GM21737 (cell line): Measurements from ENCODE around the gene RBKS.
"Not testable (repeated sequence)": the region's sequence is repeated elsewhere in the genome, so short reads cannot be mapped to it uniquely, and the experiment has no call there.

Experiments
- ATAC-seq: cut with Tn5 transposase; IDR thresholded peaks from one replicate; pipeline ENCODE4 v1.9.1; 2021; ENCODE audit warnings: mild to moderate bottlenecking, moderate library complexity; ENCODE audit not compliant: unreplicated experiment

RBKS gene

GRCh38 chr2:27771202-27771547 is 119.0 kb downstream of the RBKS start:
- ATAC-seq, result peak; percentile 11

GRCh38 chr2:27766287-27766661 is 123.9 kb downstream of the RBKS start:
- ATAC-seq, result no peak

- ATAC-seq, result no peak
Observed at GRCh38 chr2:27765621-27766286, 124.4 kb downstream of the RBKS start.

- not testable (repeated sequence) for ATAC-seq
Observed at GRCh38 chr2:27764526-27764925, 125.7 kb downstream of the RBKS start.

GRCh38 chr2:27763907-27764267 is 126.3 kb downstream of the RBKS start:
- ATAC-seq, result no peak

GRCh38 chr2:27762951-27763906 is 127.0 kb downstream of the RBKS start:
- ATAC-seq, result no peak

- ATAC-seq, result no peak
Observed at GRCh38 chr2:27756544-27757498, 133.4 kb downstream of the RBKS start.

GRCh38 chr2:27756091-27756490 is 134.1 kb downstream of the RBKS start:
- ATAC-seq, result no peak

GRCh38 chr2:27754831-27755230 is 135.4 kb downstream of the RBKS start:
- no peak for ATAC-seq

GRCh38 chr2:27754138-27754588 is 136.0 kb downstream of the RBKS start:
- ATAC-seq, result no peak

- no peak for ATAC-seq
Observed at GRCh38 chr2:27752551-27753237, 137.5 kb downstream of the RBKS start.

GRCh38 chr2:27751377-27751776 is 138.8 kb downstream of the RBKS start:
- ATAC-seq, result no peak

GRCh38 chr2:27748803-27749554 is 141.2 kb downstream of the RBKS start:
- not testable (repeated sequence) for ATAC-seq

GRCh38 chr2:27747827-27748352 is 142.3 kb downstream of the RBKS start:
- no peak for ATAC-seq

- no peak for ATAC-seq
Observed at GRCh38 chr2:27746325-27746724, 143.9 kb downstream of the RBKS start.

GRCh38 chr2:27745494-27745893 is 144.7 kb downstream of the RBKS start:
- not testable (repeated sequence) for ATAC-seq

GRCh38 chr2:27742571-27742970 is 147.6 kb downstream of the RBKS start:
- no peak for ATAC-seq

- ATAC-seq, result no peak
Observed at GRCh38 chr2:27741673-27742072, 148.5 kb downstream of the RBKS start.

- ATAC-seq, result no peak
Observed at GRCh38 chr2:27739058-27739373, 151.2 kb downstream of the RBKS start.
